Fibroblast of peridontal ligament (primary cell): ENCODE results near the gene PTOV1.
"Not testable (repeated sequence)": the region's sequence is repeated elsewhere in the genome, so short reads cannot be mapped to it uniquely, and the experiment has no call there.

ENCODE experiments used
- DNase-seq: peaks from one replicate; pipeline ENCODE4 v3.0.0-alpha.2; 2010; ENCODE audit errors: extremely low read depth

The PTOV1 gene

GRCh38 chr19:49817964-49818648 lies 32.9 kb upstream of the PTOV1 start, which contains the start of gene MED25:
MED25 (plus strand) TSS chr19:49818289; CDS start chr19:49818342, 53 bp downstream.
- peak; percentile 87 for DNase-seq

- DNase-seq: no peak
Measured at GRCh38 chr19:49818649-49819370, 32.1 kb upstream of the PTOV1 start.

GRCh38 chr19:49819452-49820115 lies 31.4 kb upstream of the PTOV1 start:
- not testable (repeated sequence) for DNase-seq

- no peak for DNase-seq
Measured at GRCh38 chr19:49820125-49820524, 30.8 kb upstream of the PTOV1 start.

- no peak for DNase-seq
Measured at GRCh38 chr19:49823472-49823871, 27.5 kb upstream of the PTOV1 start.

GRCh38 chr19:49824662-49825061 lies 26.3 kb upstream of the PTOV1 start:
- no peak for DNase-seq

- DNase-seq: no peak
Measured at GRCh38 chr19:49827034-49827433, 23.9 kb upstream of the PTOV1 start.

GRCh38 chr19:49829200-49829599 lies 21.8 kb upstream of the PTOV1 start:
- DNase-seq: no peak

- no peak for DNase-seq
Measured at GRCh38 chr19:49829721-49830120, 21.2 kb upstream of the PTOV1 start.

GRCh38 chr19:49830766-49831165 lies 20.2 kb upstream of the PTOV1 start:
- DNase-seq: no peak

- no peak for DNase-seq
Measured at GRCh38 chr19:49831592-49831991, 19.4 kb upstream of the PTOV1 start.

- no peak for DNase-seq
Measured at GRCh38 chr19:49832556-49832955, 18.4 kb upstream of the PTOV1 start.

GRCh38 chr19:49833599-49833998 lies 17.4 kb upstream of the PTOV1 start:
- DNase-seq: no peak

- no peak for DNase-seq
Measured at GRCh38 chr19:49835562-49835961, 15.4 kb upstream of the PTOV1 start.

GRCh38 chr19:49836176-49837008 lies 14.6 kb upstream of the PTOV1 start:
- DNase-seq: no peak

- no peak for DNase-seq
Measured at GRCh38 chr19:49837009-49837310, 14.0 kb upstream of the PTOV1 start.

GRCh38 chr19:49837425-49837824 lies 13.5 kb upstream of the PTOV1 start:
- DNase-seq: no peak

- DNase-seq: no peak
Measured at GRCh38 chr19:49838885-49839588, 11.9 kb upstream of the PTOV1 start.

GRCh38 chr19:49839713-49840112 lies 11.2 kb upstream of the PTOV1 start:
- DNase-seq: no peak

- DNase-seq: no peak
Measured at GRCh38 chr19:49840321-49840720, 10.6 kb upstream of the PTOV1 start.

- DNase-seq: no peak
Measured at GRCh38 chr19:49840736-49841249, 10.2 kb upstream of the PTOV1 start.
